Upper lobe of right lung (tissue), 1 donor: ENCODE measurements around the gene CRCP. TPM values are rescaled to one million over a fixed set of nuclear protein-coding genes. Genes with fewer than 3 reads are reported as not detected.
A peak's percentile ranks its signal among the peaks of the same experiment; 100 is the strongest.

Source experiments
- ATAC-seq: fragments of 200-7000 bp; cut with Tn5 transposase; one replicate; pipeline ENCODE4 v1.9.1; 2020; ENCODE audit warnings: mild to moderate bottlenecking, moderate library complexity
- DNase-seq: peaks from one replicate; pipeline ENCODE4 v3.0.0-alpha.2; 2020
- H3K27ac ChIP-seq: fragments of 200-600 bp; one replicate; pipeline ENCODE4 v1.8.0; 2022
- H3K27me3 ChIP-seq: fragments of 200-600 bp; one replicate; pipeline ENCODE4 v1.8.0; 2022; ENCODE audit warnings: mild to moderate bottlenecking
- H3K36me3 ChIP-seq: fragments of 200-600 bp; one replicate; pipeline ENCODE4 v1.8.0; 2022
- H3K4me1 ChIP-seq: fragments of 200-600 bp; one replicate; pipeline ENCODE4 v1.8.0; 2022
- H3K4me3 ChIP-seq: fragments of 200-600 bp; one replicate; pipeline ENCODE4 v1.8.0; 2022; ENCODE audit warnings: mild to moderate bottlenecking
- H3K9me3 ChIP-seq: fragments of 200-600 bp; one replicate; pipeline ENCODE4 v1.8.0; 2022
- intact Hi-C: fragments of 100-400 bp; cut with DNase I; formaldehyde crosslinking; loops from one replicate; pipeline ENCODE4 v1.11.0; 2022
- total RNA-seq: library from RNA; stranded (reverse); fragmentation: NEBNext Ultra II Directional; extraction: Animal tissue kit (Norgen Biotek cat#: 25700); gene quantifications from one replicate; pipeline ENCODE4 v1.2.1, GENCODE V29; 2021
- TF ChIP-seq, protein P1 (sequence below): fragments of 200-600 bp; IDR thresholded peaks from one replicate; pipeline ENCODE4 v1.8.0; 2022; ENCODE audit warnings: antibody characterized with exemption
- donor health status: DM: no; HTN: yes; CAD: no; lungs with severe emphysema.

CRCP gene
- total RNA-seq, 1 donor from 2014 or later, result 33.1 TPM

DNA sequence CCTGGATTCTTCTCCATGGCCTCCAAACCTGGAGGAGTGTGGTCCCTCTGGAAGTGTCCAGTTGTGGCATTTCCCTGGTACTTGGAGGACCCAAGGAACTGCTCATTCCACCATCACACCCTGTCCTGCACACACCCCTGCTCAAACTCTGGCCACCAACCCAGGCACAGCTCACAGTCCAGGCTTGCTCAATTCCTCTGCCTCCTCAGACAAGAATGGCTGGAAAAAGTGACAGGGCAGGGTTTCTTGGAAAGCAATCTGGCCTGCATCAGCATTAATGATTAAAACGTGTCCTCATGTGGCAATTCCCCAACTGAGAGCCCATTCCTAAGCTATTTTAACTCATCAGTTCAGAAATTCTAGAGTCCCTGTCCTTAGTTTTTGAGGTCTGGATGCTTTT lies 73.3 kb downstream of the CRCP start:
- no peaks in the 10 kb centered on the region for H3K36me3 ChIP-seq
- TF ChIP-seq, protein P1, sequence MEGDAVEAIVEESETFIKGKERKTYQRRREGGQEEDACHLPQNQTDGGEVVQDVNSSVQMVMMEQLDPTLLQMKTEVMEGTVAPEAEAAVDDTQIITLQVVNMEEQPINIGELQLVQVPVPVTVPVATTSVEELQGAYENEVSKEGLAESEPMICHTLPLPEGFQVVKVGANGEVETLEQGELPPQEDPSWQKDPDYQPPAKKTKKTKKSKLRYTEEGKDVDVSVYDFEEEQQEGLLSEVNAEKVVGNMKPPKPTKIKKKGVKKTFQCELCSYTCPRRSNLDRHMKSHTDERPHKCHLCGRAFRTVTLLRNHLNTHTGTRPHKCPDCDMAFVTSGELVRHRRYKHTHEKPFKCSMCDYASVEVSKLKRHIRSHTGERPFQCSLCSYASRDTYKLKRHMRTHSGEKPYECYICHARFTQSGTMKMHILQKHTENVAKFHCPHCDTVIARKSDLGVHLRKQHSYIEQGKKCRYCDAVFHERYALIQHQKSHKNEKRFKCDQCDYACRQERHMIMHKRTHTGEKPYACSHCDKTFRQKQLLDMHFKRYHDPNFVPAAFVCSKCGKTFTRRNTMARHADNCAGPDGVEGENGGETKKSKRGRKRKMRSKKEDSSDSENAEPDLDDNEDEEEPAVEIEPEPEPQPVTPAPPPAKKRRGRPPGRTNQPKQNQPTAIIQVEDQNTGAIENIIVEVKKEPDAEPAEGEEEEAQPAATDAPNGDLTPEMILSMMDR, result no peak
- DNase-seq, result no peak

GRCh38 chr7:66188645-66189044 lies 74.0 kb downstream of the CRCP start:
- H3K27ac ChIP-seq, result no peak overlapping the region
- TF ChIP-seq, protein P1, result no peak
- H3K36me3 ChIP-seq, result no peaks in the 10 kb centered on the region
- H3K4me1 ChIP-seq, result no peaks in the 10 kb centered on the region
- no peaks in the 10 kb centered on the region for H3K27me3 ChIP-seq
- intact Hi-C loops, result no loop called here
- H3K9me3 ChIP-seq, result no peaks in the 10 kb centered on the region
- DNase-seq (no peak), ATAC-seq (no peak)
- H3K4me3 ChIP-seq, result no peak overlapping the region

More for the DNA sequence above, 73.3 kb downstream of the CRCP start:
- Histone ChIP-seq H3K4me3 (no peak overlapping the region), H3K9me3 (no peaks in the 10 kb centered on the region), H3K27ac (no peak overlapping the region), H3K4me1 (no peaks in the 10 kb centered on the region), H3K27me3 (no peaks in the 10 kb centered on the region)
- ATAC-seq, result peak; percentile 71
- intact Hi-C loops, result no loop called here

DNA sequence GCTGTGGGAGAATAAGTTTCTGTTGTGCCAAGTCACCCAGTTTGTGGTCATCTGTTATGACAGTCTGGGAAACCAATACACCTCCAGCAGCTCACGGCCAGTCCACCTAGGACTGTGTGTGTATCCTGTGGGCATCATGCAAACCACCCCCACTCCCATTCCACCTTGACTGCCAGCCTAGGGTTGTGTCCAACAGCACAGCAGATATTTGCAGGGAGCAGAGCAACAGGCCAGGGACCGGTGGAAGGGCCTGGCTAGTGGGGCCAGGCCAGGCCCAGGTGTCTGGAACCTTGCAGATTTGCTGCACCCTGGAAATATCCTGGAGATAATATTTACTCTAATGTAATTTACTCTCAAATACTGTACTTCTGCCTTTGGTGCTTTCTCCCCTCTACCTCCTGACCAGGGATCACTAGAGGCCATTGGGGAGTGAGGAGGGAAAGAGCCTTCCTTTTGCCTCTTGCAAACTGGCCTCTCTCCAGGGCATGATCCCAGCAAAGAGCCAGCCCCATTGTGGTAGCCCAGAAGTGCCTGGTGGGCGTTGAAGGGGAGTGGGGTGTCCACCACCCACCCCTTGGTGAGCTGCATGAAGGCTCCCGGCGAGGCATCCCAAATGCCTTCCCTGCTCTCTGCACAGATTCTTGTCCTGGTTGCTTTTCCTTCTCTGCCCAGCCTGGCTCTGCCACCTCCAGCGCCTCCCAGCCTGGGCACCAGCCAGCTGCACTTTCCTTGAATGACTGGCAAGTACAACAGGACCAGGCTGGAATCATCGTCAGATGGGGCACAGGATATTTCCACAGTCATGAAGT lies 75.3 kb downstream of the CRCP start:
- intact Hi-C loops, result no loop called here
- H3K36me3 ChIP-seq, result no peaks in the 10 kb centered on the region
- H3K9me3 ChIP-seq, result no peaks in the 10 kb centered on the region
- H3K4me3 ChIP-seq, result no peak overlapping the region
- DNase-seq (peak; percentile 72), ATAC-seq (peak; percentile 53)
- H3K27ac ChIP-seq, result no peak overlapping the region
- no peaks in the 10 kb centered on the region for H3K27me3 ChIP-seq
- no peaks in the 10 kb centered on the region for H3K4me1 ChIP-seq
- TF ChIP-seq, protein P1, result no peak

DNA sequence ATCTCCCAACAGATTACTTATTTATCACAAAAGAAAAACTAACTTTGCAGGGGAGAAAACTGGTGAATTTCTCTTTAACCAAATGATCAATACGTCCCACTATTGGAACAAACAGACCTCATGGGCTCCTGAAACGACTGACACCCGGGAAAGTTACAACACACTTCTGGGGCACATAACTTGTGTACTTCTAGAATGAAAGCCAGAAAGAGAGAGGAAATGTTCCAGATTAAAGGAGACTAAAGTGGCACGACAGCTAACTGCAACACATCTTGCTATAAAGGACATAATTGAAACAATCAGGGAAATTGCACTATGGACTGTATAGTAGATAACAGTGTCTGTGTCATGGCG lies 75.8 kb downstream of the CRCP start:
- H3K27ac ChIP-seq, result no peak overlapping the region
- H3K27me3 ChIP-seq, result no peaks in the 10 kb centered on the region
- H3K4me1 ChIP-seq, result no peaks in the 10 kb centered on the region
- ATAC-seq (no peak), DNase-seq (no peak)
- no peaks in the 10 kb centered on the region for H3K36me3 ChIP-seq
- intact Hi-C loops, result no loop called here
- TF ChIP-seq, protein P1, result no peak
- H3K9me3 ChIP-seq, result no peaks in the 10 kb centered on the region
- no peak overlapping the region for H3K4me3 ChIP-seq

DNA sequence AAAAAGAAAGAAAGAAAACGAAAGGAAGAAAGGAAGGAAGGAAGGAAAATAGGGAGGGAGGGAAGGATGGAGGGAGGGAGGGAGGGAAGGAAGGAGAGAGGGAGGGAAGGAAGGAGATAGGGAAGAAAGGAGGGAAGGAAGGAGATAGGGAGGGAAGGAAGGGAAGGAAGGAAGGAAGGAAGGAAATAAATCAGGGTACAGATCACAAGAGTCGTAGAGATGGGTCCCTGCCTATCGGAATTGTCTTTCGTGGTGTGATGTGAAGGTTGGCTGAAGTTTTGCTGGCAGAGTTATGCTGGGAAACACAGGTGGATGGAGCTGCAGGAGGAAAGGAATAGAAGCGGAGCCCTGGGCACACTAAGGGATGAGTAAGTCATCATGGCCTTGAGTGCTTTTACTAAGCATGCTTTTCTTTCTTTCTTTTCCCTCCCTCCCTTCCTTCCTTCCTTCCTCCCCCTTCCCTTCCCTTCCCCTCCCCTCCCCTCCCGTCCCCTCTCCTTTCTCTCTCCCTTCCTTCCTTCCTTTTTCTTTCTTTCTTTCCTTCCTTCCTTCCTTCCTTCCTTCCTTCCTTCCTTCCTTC lies 78.6 kb downstream of the CRCP start:
- no peaks in the 10 kb centered on the region for H3K9me3 ChIP-seq

More for the DNA sequence above, 78.6 kb downstream of the CRCP start:
- TF ChIP-seq, protein P1, result no peak
- intact Hi-C loops, result no loop called here
- no peak for ATAC-seq
- H3K27me3 ChIP-seq, result no peaks in the 10 kb centered on the region
- no peaks in the 10 kb centered on the region for H3K36me3 ChIP-seq
- no peak overlapping the region for H3K4me3 ChIP-seq
- H3K4me1 ChIP-seq, result no peaks in the 10 kb centered on the region
- no peak for DNase-seq
- no peak overlapping the region for H3K27ac ChIP-seq
